OCI-LY7 (cell line): ENCODE data around the gene PIK3AP1.
"Not testable (repeated sequence)": the region's sequence is repeated elsewhere in the genome, so short reads cannot be mapped to it uniquely, and the experiment has no call there.

Experiments
- EZH2phosphoT487 ChIP-seq: fragments of 200-600 bp; sonication (generic); IDR thresholded peaks from 2 replicates; pipeline ENCODE4 v1.6.1; 2018; ENCODE audit warnings: low read depth, borderline replicate concordance, mild to moderate bottlenecking, mixed run types, antibody characterized with exemption, low read length, moderate library complexity, mixed read lengths
- TF ChIP-seq, protein P1 (sequence below): fragments of 200-600 bp; sonication (generic); conservative IDR thresholded peaks from 2 replicates; pipeline ENCODE4 v1.5.1; 2014; ENCODE audit warnings: mild to moderate bottlenecking, antibody characterized with exemption, low read length, moderate library complexity, mixed read lengths

DNA sequence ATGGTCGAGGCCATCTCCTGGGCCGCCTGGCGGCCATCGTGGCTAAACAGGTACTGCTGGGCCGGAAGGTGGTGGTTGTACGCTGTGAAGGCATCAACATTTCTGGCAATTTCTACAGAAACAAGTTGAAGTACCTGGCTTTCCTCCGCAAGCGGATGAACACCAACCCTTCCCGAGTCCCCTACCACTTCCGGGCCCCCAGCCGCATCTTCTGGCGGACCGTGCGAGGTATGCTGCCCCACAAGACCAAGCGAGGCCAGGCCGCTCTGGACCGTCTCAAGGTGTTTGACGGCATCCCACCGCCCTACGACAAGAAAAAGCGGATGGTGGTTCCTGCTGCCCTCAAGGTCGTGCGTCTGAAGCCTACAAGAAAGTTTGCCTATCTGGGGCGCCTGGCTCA, 30.0 kb upstream of the PIK3AP1 start:
- TF ChIP-seq, protein P1, sequence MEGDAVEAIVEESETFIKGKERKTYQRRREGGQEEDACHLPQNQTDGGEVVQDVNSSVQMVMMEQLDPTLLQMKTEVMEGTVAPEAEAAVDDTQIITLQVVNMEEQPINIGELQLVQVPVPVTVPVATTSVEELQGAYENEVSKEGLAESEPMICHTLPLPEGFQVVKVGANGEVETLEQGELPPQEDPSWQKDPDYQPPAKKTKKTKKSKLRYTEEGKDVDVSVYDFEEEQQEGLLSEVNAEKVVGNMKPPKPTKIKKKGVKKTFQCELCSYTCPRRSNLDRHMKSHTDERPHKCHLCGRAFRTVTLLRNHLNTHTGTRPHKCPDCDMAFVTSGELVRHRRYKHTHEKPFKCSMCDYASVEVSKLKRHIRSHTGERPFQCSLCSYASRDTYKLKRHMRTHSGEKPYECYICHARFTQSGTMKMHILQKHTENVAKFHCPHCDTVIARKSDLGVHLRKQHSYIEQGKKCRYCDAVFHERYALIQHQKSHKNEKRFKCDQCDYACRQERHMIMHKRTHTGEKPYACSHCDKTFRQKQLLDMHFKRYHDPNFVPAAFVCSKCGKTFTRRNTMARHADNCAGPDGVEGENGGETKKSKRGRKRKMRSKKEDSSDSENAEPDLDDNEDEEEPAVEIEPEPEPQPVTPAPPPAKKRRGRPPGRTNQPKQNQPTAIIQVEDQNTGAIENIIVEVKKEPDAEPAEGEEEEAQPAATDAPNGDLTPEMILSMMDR: not testable (repeated sequence)
- not testable (repeated sequence) for TF ChIP-seq EZH2phosphoT487
